Endothelial cell of umbilical vein (primary cell): ENCODE results near the gene TTC9. TPM values are rescaled to one million over a fixed set of nuclear protein-coding genes. Genes with fewer than 3 reads are reported as not detected.

Source experiments
- BruUV-seq: library from RNA; stranded (reverse); fragments of 400-500 nt; replicated peaks from 2 replicates; lab custom pipeline; 2021; lab: Mats Ljungman, UMichigan
- CTCF ChIA-PET: fragments of 300-600, 350-600 bp; sonication (Branson Sonifier 250); formaldehyde crosslinking; loops from one replicate; lab custom pipeline; 2021; ENCODE audit warnings: antibody characterized with exemption, inconsistent platforms; lab: Charles Lee
- POLR2A ChIA-PET: fragments of 300-600, 350-600 bp; sonication (Branson Sonifier 250); formaldehyde crosslinking; loops from one replicate; lab custom pipeline; 2021; ENCODE audit warnings: antibody characterized with exemption, inconsistent platforms; lab: Charles Lee
- DNase-seq: peaks from one replicate; pipeline ENCODE4 v3.0.0-alpha.2; 2011; ENCODE audit warnings: low read depth, low spot score
- FAIRE-seq: peaks from 2 replicates; lab custom pipeline; 2011; peaks lifted over from hg19 to GRCh38; lab: Jason Lieb, UNC
- H2AFZ ChIP-seq: 2 replicates; pipeline ENCODE4 v1.6.0; 2012; ENCODE audit warnings: low read depth, low read length, control low read depth, inconsistent platforms
- H3K27ac ChIP-seq: 2 replicates; pipeline ENCODE4 v1.5.1; 2011; ENCODE audit warnings: low read depth, mild to moderate bottlenecking, control low read depth, low read length, moderate library complexity; ENCODE audit not compliant: insufficient read depth
- H3K27me3 ChIP-seq, 2 experiments: 2 replicates each; pipeline versions ENCODE4 v1.6.0 to v1.6.1; 2011; ENCODE audit warnings: low read length in 2 of 2, mixed read lengths in 1 of 2; ENCODE audit not compliant: control insufficient read depth in 2 of 2, insufficient read depth in 2 of 2
- H3K36me3 ChIP-seq, 2 experiments: 2 replicates in 1 of 2; 3 replicates in 1 of 2; pipeline ENCODE4 v1.5.1; 2011; ENCODE audit warnings: low read length in 2 of 2, mild to moderate bottlenecking in 1 of 2, moderate library complexity in 1 of 2; ENCODE audit not compliant: control insufficient read depth in 2 of 2, insufficient read depth in 2 of 2; ENCODE audit errors: extremely low read depth in 1 of 2
- H3K4me1 ChIP-seq: 3 replicates; pipeline ENCODE4 v1.5.1; 2011; ENCODE audit warnings: mild to moderate bottlenecking, low read length; ENCODE audit not compliant: control insufficient read depth, insufficient read depth; ENCODE audit errors: extremely low read depth
- H3K4me2 ChIP-seq: 2 replicates; pipeline ENCODE4 v1.6.1; 2011; ENCODE audit warnings: low read length, control low read depth, mixed read lengths; ENCODE audit not compliant: insufficient read depth
- H3K4me3 ChIP-seq, 3 experiments: fragments of 200-600 bp in 1 of 3; sonication (generic), shearing (Covaris generic) in 1 of 3; replicated peaks in 1 of 3; 2 replicates each; pipeline ENCODE4 v1.5.1; 2011 to 2016; ENCODE audit warnings: control low read depth in 3 of 3, low read length in 3 of 3, mild to moderate bottlenecking in 2 of 3, inconsistent platforms in 1 of 3, low read depth in 1 of 3, moderate library complexity in 1 of 3; ENCODE audit not compliant: insufficient read depth in 1 of 3
- H3K79me2 ChIP-seq: 2 replicates; pipeline ENCODE4 v1.6.0; 2012; ENCODE audit warnings: low read length, inconsistent platforms; ENCODE audit not compliant: control insufficient read depth, insufficient read depth
- H3K9ac ChIP-seq: replicated peaks from 2 replicates; pipeline ENCODE3; 2011; ENCODE audit warnings: low read length, control low read depth; ENCODE audit not compliant: insufficient read depth; ENCODE audit errors: extremely low read depth
- H3K9me1 ChIP-seq: replicated peaks from 3 replicates; pipeline ENCODE4 v1.6.0; 2011; ENCODE audit warnings: mild to moderate bottlenecking, low read length; ENCODE audit not compliant: control insufficient read depth, insufficient read depth; ENCODE audit errors: extremely low read depth
- H3K9me3 ChIP-seq: replicated peaks from 2 replicates; pipeline ENCODE4 v1.5.1; 2012; ENCODE audit warnings: low read length, inconsistent platforms; ENCODE audit not compliant: control insufficient read depth, insufficient read depth
- H4K20me1 ChIP-seq: replicated peaks from 2 replicates; pipeline ENCODE3; 2011; ENCODE audit warnings: mild to moderate bottlenecking, low read length; ENCODE audit not compliant: control insufficient read depth, insufficient read depth; ENCODE audit errors: extremely low read depth
- EZH2 ChIP-seq: IDR thresholded peaks from 2 replicates; pipeline ENCODE4 v1.6.1; 2012; ENCODE audit warnings: borderline replicate concordance, low read depth, mild to moderate bottlenecking, moderate library complexity, low read length, inconsistent platforms; ENCODE audit not compliant: severe bottlenecking
- FOS ChIP-seq: IDR thresholded peaks from 2 replicates; pipeline ENCODE4 v1.6.1; 2011; ENCODE audit warnings: mild to moderate bottlenecking, low read length, moderate library complexity, borderline replicate concordance; ENCODE audit not compliant: insufficient read depth
- GATA2 ChIP-seq: IDR thresholded peaks from 2 replicates; pipeline ENCODE4 v1.7.0; 2011; ENCODE audit warnings: low read depth, mild to moderate bottlenecking, moderate library complexity, mixed read lengths, low read length; ENCODE audit not compliant: insufficient read length, insufficient read depth
- JUN ChIP-seq: IDR thresholded peaks from 2 replicates; pipeline ENCODE4 v1.6.1; 2011; ENCODE audit warnings: borderline replicate concordance, low read depth; ENCODE audit not compliant: insufficient read length, insufficient read depth
- MYC ChIP-seq: IDR thresholded peaks from one replicate; pipeline ENCODE4 v1.6.1; 2011; ENCODE audit warnings: mild to moderate bottlenecking, low read depth, low read length
- POLR2A ChIP-seq: IDR thresholded peaks from 2 replicates; pipeline ENCODE4 v1.6.1; 2012; ENCODE audit warnings: low read depth, mild to moderate bottlenecking, control low read depth, low read length
- POLR2AphosphoS5 ChIP-seq: IDR thresholded peaks from 2 replicates; pipeline ENCODE4 v1.6.1; 2012; ENCODE audit warnings: low read depth, mild to moderate bottlenecking, control low read depth, low read length, moderate library complexity; ENCODE audit not compliant: insufficient read depth
- dilution Hi-C: fragments of 300-500 bp; cut with MboI; formaldehyde crosslinking; loops from one replicate; pipeline ENCODE4 v1.15.0; 2019; ENCODE audit warnings: low sequenced_read_pairs; ENCODE audit not compliant: extremely low pct_ligation_motif_present
- intact Hi-C: fragments of 100-400 bp; cut with micrococcal nuclease; formaldehyde crosslinking; loops from one replicate; pipeline ENCODE4 v1.10.0; 2022
- polyA plus RNA-seq, 4 experiments: library from polyadenylated mRNA; depleted of rRNA in 3 of 4; stranded (reverse) in 3 of 4; unstranded in 1 of 4; fragments of >200 nt; gene quantifications; 2 replicates each; pipeline versions ENCODE4 v1.2.1 to v1.2.3, GENCODE V29; 2011 to 2012; ENCODE audit warnings: missing spikeins in 1 of 4
- total RNA-seq: library from RNA; stranded (reverse); gene quantifications from 2 replicates; pipeline ENCODE4 v1.2.3, GENCODE V29; 2021
- TF ChIP-seq, protein P1 (sequence below): IDR thresholded peaks from 2 replicates; pipeline ENCODE4 v1.6.1; 2011; ENCODE audit not compliant: insufficient read depth, insufficient read length
- TF ChIP-seq, protein P2 (sequence below), 2 donors: IDR thresholded peaks; 1 replicate in 1 of 2; 2 replicates in 1 of 2; pipeline ENCODE4 v1.5.1; 2011; ENCODE audit warnings: low read length in 2 of 2, mild to moderate bottlenecking in 2 of 2, moderate library complexity in 2 of 2, control low read depth in 1 of 2, inconsistent platforms in 1 of 2, low read depth in 1 of 2; ENCODE audit not compliant: insufficient read depth in 1 of 2; ENCODE audit errors: extremely low read depth in 1 of 2

Gene TTC9
- total and polyA plus RNA-seq, 2 donors (not counting 3 experiments of a cell fraction or from before 2014, with no cell fraction given), result 0.06 TPM; not detected in 1

DNA sequence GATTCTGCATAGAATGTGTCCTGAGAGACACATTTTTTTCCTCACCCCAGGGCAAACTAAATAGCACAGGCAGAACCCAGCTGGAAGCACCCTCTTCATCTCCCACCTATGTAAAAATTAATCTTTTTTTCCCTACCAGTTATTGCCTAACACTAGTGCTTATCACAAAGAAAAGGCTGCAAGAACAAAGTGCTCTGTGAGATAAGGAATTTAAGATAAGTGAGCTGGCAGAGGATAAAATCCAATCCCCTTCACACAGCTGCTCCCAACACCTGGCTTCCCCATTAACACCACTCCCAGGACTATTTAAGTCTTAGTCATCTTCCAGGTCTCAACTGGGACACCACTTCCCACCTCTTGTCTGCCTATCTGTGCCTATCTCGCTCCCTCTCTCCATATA lies 75.2 kb downstream of the TTC9 start:
- no peaks in the 10 kb centered on the region for H3K4me1 ChIP-seq
- no peak overlapping the region for H3K4me3 ChIP-seq
- ChIA-PET CTCF (interaction anchor here (0.8 kb wide), 1 partner anchor 9 kb away, joined by 3 read pairs; no protein-coding TSS in a partner anchor), POLR2A (no interaction called here)
- TF ChIP-seq, protein P1, sequence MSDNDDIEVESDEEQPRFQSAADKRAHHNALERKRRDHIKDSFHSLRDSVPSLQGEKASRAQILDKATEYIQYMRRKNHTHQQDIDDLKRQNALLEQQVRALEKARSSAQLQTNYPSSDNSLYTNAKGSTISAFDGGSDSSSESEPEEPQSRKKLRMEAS, result no peak
- TF ChIP-seq FOS (no peak), POLR2A (no peak), MYC (no peak), JUN (no peak), GATA2 (no peak), POLR2AphosphoS5 (no peak), EZH2 (no peak)
- TF ChIP-seq, protein P2, sequence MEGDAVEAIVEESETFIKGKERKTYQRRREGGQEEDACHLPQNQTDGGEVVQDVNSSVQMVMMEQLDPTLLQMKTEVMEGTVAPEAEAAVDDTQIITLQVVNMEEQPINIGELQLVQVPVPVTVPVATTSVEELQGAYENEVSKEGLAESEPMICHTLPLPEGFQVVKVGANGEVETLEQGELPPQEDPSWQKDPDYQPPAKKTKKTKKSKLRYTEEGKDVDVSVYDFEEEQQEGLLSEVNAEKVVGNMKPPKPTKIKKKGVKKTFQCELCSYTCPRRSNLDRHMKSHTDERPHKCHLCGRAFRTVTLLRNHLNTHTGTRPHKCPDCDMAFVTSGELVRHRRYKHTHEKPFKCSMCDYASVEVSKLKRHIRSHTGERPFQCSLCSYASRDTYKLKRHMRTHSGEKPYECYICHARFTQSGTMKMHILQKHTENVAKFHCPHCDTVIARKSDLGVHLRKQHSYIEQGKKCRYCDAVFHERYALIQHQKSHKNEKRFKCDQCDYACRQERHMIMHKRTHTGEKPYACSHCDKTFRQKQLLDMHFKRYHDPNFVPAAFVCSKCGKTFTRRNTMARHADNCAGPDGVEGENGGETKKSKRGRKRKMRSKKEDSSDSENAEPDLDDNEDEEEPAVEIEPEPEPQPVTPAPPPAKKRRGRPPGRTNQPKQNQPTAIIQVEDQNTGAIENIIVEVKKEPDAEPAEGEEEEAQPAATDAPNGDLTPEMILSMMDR (IDR thresholded peaks at IDR 0.05; ENCODE audit: extremely low read depth in 1 of 2, insufficient read depth in 1 of 2, low read depth in 1 of 2, low read length in 2 of 2), result no peak
- intact Hi-C loops, result loop anchor here (1.0 kb wide), 1 partner anchor 39 kb away; no protein-coding TSS in a partner anchor
- H2AFZ ChIP-seq, result no peak overlapping the region
- no TSS peak for BruUV-seq
- dilution Hi-C loops, result no loop called here
- no peaks in the 10 kb centered on the region for H4K20me1 ChIP-seq
- no peaks in the 10 kb centered on the region for H3K9me1 ChIP-seq
- no peak for DNase-seq
- H3K79me2 ChIP-seq, result no peaks in the 10 kb centered on the region
- H3K27me3 ChIP-seq, result peaks cover 2 to 14% of the 10 kb centered on the region in 2 experiments
- FAIRE-seq, result no peak
- no peaks in the 10 kb centered on the region for H3K36me3 ChIP-seq
- H3K4me2 ChIP-seq, result no peak overlapping the region
- H3K27ac ChIP-seq, result no peak overlapping the region
- H3K9me3 ChIP-seq, result no peaks in the 10 kb centered on the region
- no peak overlapping the region for H3K9ac ChIP-seq
